OCI-LY7 (cell line): ENCODE data around the gene STEAP4. TPM values are rescaled to one million over a fixed set of nuclear protein-coding genes. Genes with fewer than 3 reads are reported as not detected.

Source experiments
- BruUV-seq: library from RNA; stranded (reverse); fragments of 400-500 nt; replicated peaks from 2 replicates; lab custom pipeline; 2021; lab: Mats Ljungman, UMichigan
- CTCF ChIA-PET: fragments of 300-600 bp; sonication (Branson Sonifier 250); formaldehyde crosslinking; loops from one replicate; lab custom pipeline; 2022; ENCODE audit warnings: antibody characterized with exemption; ENCODE audit not compliant: unreplicated experiment; lab: Charles Lee
- POLR2A ChIA-PET: fragments of 300-600 bp; sonication (Branson Sonifier 250); formaldehyde crosslinking; loops from one replicate; lab custom pipeline; 2022; ENCODE audit warnings: antibody characterized with exemption; lab: Charles Lee
- DNase-seq: peaks from one replicate; pipeline ENCODE4 v3.0.0-alpha.2; 2015; ENCODE audit warnings: low spot score
- H2AFZ ChIP-seq: fragments of 200-600 bp; sonication (generic), shearing (Covaris generic); 2 replicates; pipeline ENCODE4 v1.6.1; 2014; ENCODE audit warnings: mild to moderate bottlenecking, antibody characterized with exemption, low read length, moderate library complexity
- H3K27ac ChIP-seq: fragments of 200-600 bp; sonication (generic); 2 replicates; pipeline ENCODE4 v1.5.1; 2014; ENCODE audit warnings: mixed run types, low read depth, mild to moderate bottlenecking, moderate library complexity, low read length, inconsistent platforms; ENCODE audit not compliant: poor library complexity, severe bottlenecking
- H3K36me3 ChIP-seq: fragments of 200-600 bp; sonication (generic); 2 replicates; pipeline ENCODE4 v1.6.1; 2014; ENCODE audit warnings: mild to moderate bottlenecking, antibody characterized with exemption, low read length, moderate library complexity, mixed read lengths; ENCODE audit not compliant: insufficient read depth
- H3K4me1 ChIP-seq: fragments of 200-600 bp; sonication (generic); 2 replicates; pipeline ENCODE4 v1.5.1; 2014; ENCODE audit warnings: mild to moderate bottlenecking, low read length; ENCODE audit not compliant: insufficient read depth, poor library complexity, severe bottlenecking
- H3K4me2 ChIP-seq: fragments of 200-600 bp; sonication (generic); 2 replicates; pipeline ENCODE4 v1.6.1; 2014; ENCODE audit warnings: mild to moderate bottlenecking, low read length
- H3K4me3 ChIP-seq: fragments of 200-600 bp; sonication (generic); 2 replicates; pipeline ENCODE4 v1.5.1; 2014; ENCODE audit warnings: mild to moderate bottlenecking, low read depth, low read length; ENCODE audit not compliant: poor library complexity, severe bottlenecking
- H3K79me2 ChIP-seq: fragments of 200-600 bp; sonication (generic); 2 replicates; pipeline ENCODE4 v1.6.1; 2016; ENCODE audit warnings: low read depth, mild to moderate bottlenecking, low read length, moderate library complexity, mixed read lengths; ENCODE audit not compliant: insufficient read depth
- H3K9me2 ChIP-seq: fragments of 200-600 bp; sonication (generic); 2 replicates; pipeline ENCODE4 v1.6.1; 2016; ENCODE audit warnings: mild to moderate bottlenecking, low read length, mixed read lengths; ENCODE audit not compliant: insufficient read depth
- H3K9me3 ChIP-seq: fragments of 200-600 bp; sonication (generic); 2 replicates; pipeline ENCODE4 v1.6.1; 2014; ENCODE audit warnings: mild to moderate bottlenecking, mixed run types, low read length, mixed read lengths
- H4K20me1 ChIP-seq: fragments of 200-600 bp; sonication (generic); 2 replicates; pipeline ENCODE4 v1.6.1; 2014; ENCODE audit warnings: mild to moderate bottlenecking, antibody characterized with exemption, low read length, moderate library complexity, mixed read lengths; ENCODE audit not compliant: insufficient read depth
- CTCF ChIP-seq: fragments of 200-600 bp; sonication (generic); conservative IDR thresholded peaks from 2 replicates; pipeline ENCODE4 v1.5.1; 2014; ENCODE audit warnings: mild to moderate bottlenecking, antibody characterized with exemption, low read length, moderate library complexity, mixed read lengths
- EZH2phosphoT487 ChIP-seq: fragments of 200-600 bp; sonication (generic); IDR thresholded peaks from 2 replicates; pipeline ENCODE4 v1.6.1; 2018; ENCODE audit warnings: low read depth, borderline replicate concordance, mild to moderate bottlenecking, mixed run types, antibody characterized with exemption, low read length, moderate library complexity, mixed read lengths
- intact Hi-C: fragments of 100-400 bp; cut with micrococcal nuclease; formaldehyde crosslinking; loops from one replicate; pipeline ENCODE4 v1.10.0; 2022; ENCODE audit not compliant: unreplicated experiment
- total RNA-seq, 2 experiments: library from RNA; depleted of rRNA in 1 of 2; stranded (reverse); fragments of >200 nt in 1 of 2; shearing (Covaris generic) in 1 of 2; gene quantifications; 2 replicates each; pipeline ENCODE4 v1.2.3, GENCODE V29; 2014 to 2022

The STEAP4 gene
- total RNA-seq, 2 experiments from 2014 or later = not detected

GRCh38 chr7:88280801-88281200, 25.9 kb downstream of the STEAP4 start:
- H3K9me3 ChIP-seq = no peaks in the 10 kb centered on the region
- ChIA-PET CTCF (no interaction called here), POLR2A (no interaction called here)
- no peak overlapping the region for H3K27ac ChIP-seq
- no peak overlapping the region for H3K4me3 ChIP-seq
- BruUV-seq = no TSS peak
- no peaks in the 10 kb centered on the region for H3K36me3 ChIP-seq
- no peaks in the 10 kb centered on the region for H3K79me2 ChIP-seq
- DNase-seq = no peak
- intact Hi-C loops = no loop called here
- no peaks in the 10 kb centered on the region for H3K9me2 ChIP-seq
- no peaks in the 10 kb centered on the region for H3K4me1 ChIP-seq
- H3K4me2 ChIP-seq = no peak overlapping the region
- H4K20me1 ChIP-seq = no peaks in the 10 kb centered on the region
- H2AFZ ChIP-seq = no peak overlapping the region
- TF ChIP-seq CTCF (no peak), EZH2phosphoT487 (no peak)

- no peak overlapping the region for H3K4me3 ChIP-seq
- no peak overlapping the region for H3K4me2 ChIP-seq
- intact Hi-C loops = no loop called here
- POLR2A ChIA-PET = no interaction called here
- BruUV-seq = no TSS peak
- H3K79me2 ChIP-seq = no peaks in the 10 kb centered on the region
- no peaks in the 10 kb centered on the region for H3K4me1 ChIP-seq
- H3K27ac ChIP-seq = no peak overlapping the region
- H4K20me1 ChIP-seq = no peaks in the 10 kb centered on the region
- H2AFZ ChIP-seq = no peak overlapping the region
- no peaks in the 10 kb centered on the region for H3K9me3 ChIP-seq
- DNase-seq = no peak
- no peaks in the 10 kb centered on the region for H3K9me2 ChIP-seq
- TF ChIP-seq CTCF (no peak), EZH2phosphoT487 (no peak)
- H3K36me3 ChIP-seq = no peaks in the 10 kb centered on the region
- CTCF ChIA-PET = no interaction called here
These were observed 27.4 kb downstream of the STEAP4 start for GRCh38 chr7:88279323-88279722.

GRCh38 chr7:88278881-88279280, 27.8 kb downstream of the STEAP4 start:
- Histone ChIP-seq H4K20me1 (no peaks in the 10 kb centered on the region), H3K4me2 (no peak overlapping the region), H3K9me3 (no peaks in the 10 kb centered on the region), H2AFZ (no peak overlapping the region), H3K9me2 (no peaks in the 10 kb centered on the region), H3K4me3 (no peak overlapping the region), H3K36me3 (no peaks in the 10 kb centered on the region), H3K4me1 (no peaks in the 10 kb centered on the region), H3K27ac (no peak overlapping the region), H3K79me2 (no peaks in the 10 kb centered on the region)
- no TSS peak for BruUV-seq
- DNase-seq = no peak
- intact Hi-C loops = no loop called here
- TF ChIP-seq EZH2phosphoT487 (no peak), CTCF (no peak)
- CTCF ChIA-PET = no interaction called here
- POLR2A ChIA-PET = no interaction called here
